ENCODE measurements around the gene VSTM2B.

Gene VSTM2B

GRCh38 chr19:29525901-29526729 is at the start of gene VSTM2B:
TSS of gene VSTM2B (plus strand) at chr19:29525994. CDS start at chr19:29526584, 590 bp downstream.
- no peak for ATAC-seq
- TF ChIP-seq POU6F1 (CRISPR knock-in tag; IDR thresholded peaks at IDR 0.05; ENCODE audit: borderline replicate concordance, low read depth), result no peak
- TF ChIP-seq GLIS3 (CRISPR knock-in tag; IDR thresholded peaks at IDR 0.05), result no peak
- TF ChIP-seq OSR1 (CRISPR knock-in tag; IDR thresholded peaks at IDR 0.05), result no peak

DNA sequence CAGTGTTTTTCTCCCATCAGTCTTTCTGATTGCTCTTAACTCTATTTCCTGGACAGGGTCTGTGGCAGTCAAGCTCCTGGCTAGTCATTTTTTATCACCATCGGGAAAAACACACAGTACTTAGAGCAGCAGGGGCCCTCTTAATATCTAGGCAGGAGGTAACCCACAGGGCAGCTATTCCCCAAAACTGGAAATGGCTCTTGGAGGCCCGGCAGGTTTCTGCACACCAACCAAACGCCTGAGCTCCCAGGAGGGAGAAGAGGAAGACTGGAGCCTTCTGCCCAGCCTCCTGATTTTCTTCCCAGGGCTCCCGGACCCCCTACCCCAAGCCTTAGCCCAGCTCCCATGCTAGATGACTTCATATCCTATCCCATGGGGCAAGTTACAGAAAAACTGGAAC is 49.3 kb upstream of the VSTM2B start:
- TF ChIP-seq BACH2 (CRISPR knock-in tag; IDR thresholded peaks at IDR 0.05; ENCODE audit: borderline replicate concordance) (no peak), POU6F1 (CRISPR knock-in tag; IDR thresholded peaks at IDR 0.05; ENCODE audit: borderline replicate concordance, low read depth) (no peak), ZNF70 (CRISPR knock-in tag; IDR thresholded peaks at IDR 0.05) (no peak), ISL1 (CRISPR knock-in tag; IDR thresholded peaks at IDR 0.05) (no peak), ARNTL (CRISPR knock-in tag; IDR thresholded peaks at IDR 0.05; ENCODE audit: borderline replicate concordance, low read depth) (no peak), TOX (CRISPR knock-in tag; IDR thresholded peaks at IDR 0.05; ENCODE audit: borderline replicate concordance) (no peak), PATZ1 (CRISPR knock-in tag; IDR thresholded peaks at IDR 0.05; ENCODE audit: borderline replicate concordance) (no peak), ZC3H10 (CRISPR knock-in tag; IDR thresholded peaks at IDR 0.05) (no peak), PPARA (CRISPR knock-in tag; IDR thresholded peaks at IDR 0.05; ENCODE audit: borderline replicate concordance) (no peak), ESRRG (CRISPR knock-in tag; IDR thresholded peaks at IDR 0.05) (no peak)
- TF ChIP-seq, protein P1, sequence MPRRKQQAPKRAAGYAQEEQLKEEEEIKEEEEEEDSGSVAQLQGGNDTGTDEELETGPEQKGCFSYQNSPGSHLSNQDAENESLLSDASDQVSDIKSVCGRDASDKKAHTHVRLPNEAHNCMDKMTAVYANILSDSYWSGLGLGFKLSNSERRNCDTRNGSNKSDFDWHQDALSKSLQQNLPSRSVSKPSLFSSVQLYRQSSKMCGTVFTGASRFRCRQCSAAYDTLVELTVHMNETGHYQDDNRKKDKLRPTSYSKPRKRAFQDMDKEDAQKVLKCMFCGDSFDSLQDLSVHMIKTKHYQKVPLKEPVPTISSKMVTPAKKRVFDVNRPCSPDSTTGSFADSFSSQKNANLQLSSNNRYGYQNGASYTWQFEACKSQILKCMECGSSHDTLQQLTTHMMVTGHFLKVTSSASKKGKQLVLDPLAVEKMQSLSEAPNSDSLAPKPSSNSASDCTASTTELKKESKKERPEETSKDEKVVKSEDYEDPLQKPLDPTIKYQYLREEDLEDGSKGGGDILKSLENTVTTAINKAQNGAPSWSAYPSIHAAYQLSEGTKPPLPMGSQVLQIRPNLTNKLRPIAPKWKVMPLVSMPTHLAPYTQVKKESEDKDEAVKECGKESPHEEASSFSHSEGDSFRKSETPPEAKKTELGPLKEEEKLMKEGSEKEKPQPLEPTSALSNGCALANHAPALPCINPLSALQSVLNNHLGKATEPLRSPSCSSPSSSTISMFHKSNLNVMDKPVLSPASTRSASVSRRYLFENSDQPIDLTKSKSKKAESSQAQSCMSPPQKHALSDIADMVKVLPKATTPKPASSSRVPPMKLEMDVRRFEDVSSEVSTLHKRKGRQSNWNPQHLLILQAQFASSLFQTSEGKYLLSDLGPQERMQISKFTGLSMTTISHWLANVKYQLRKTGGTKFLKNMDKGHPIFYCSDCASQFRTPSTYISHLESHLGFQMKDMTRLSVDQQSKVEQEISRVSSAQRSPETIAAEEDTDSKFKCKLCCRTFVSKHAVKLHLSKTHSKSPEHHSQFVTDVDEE (CRISPR knock-in tag; IDR thresholded peaks at IDR 0.05), result no peak
- no peak for ATAC-seq

- ATAC-seq, result no peak
- TF ChIP-seq ARNTL (CRISPR knock-in tag; IDR thresholded peaks at IDR 0.05; ENCODE audit: borderline replicate concordance, low read depth) (no peak), BACH2 (CRISPR knock-in tag; IDR thresholded peaks at IDR 0.05; ENCODE audit: borderline replicate concordance) (no peak), POU6F1 (CRISPR knock-in tag; IDR thresholded peaks at IDR 0.05; ENCODE audit: borderline replicate concordance, low read depth) (no peak), OSR1 (CRISPR knock-in tag; IDR thresholded peaks at IDR 0.05) (no peak), CSRNP3 (CRISPR knock-in tag; IDR thresholded peaks at IDR 0.05) (no peak), SNAI2 (CRISPR knock-in tag; IDR thresholded peaks at IDR 0.05) (no peak)
- TF ChIP-seq, protein P2, sequence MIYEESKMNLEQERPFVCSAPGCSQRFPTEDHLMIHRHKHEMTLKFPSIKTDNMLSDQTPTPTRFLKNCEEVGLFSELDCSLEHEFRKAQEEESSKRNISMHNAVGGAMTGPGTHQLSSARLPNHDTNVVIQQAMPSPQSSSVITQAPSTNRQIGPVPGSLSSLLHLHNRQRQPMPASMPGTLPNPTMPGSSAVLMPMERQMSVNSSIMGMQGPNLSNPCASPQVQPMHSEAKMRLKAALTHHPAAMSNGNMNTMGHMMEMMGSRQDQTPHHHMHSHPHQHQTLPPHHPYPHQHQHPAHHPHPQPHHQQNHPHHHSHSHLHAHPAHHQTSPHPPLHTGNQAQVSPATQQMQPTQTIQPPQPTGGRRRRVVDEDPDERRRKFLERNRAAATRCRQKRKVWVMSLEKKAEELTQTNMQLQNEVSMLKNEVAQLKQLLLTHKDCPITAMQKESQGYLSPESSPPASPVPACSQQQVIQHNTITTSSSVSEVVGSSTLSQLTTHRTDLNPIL (CRISPR knock-in tag; IDR thresholded peaks at IDR 0.05; ENCODE audit: low read depth), result no peak
- TF ChIP-seq, protein P1 (CRISPR knock-in tag; IDR thresholded peaks at IDR 0.05), result no peak
Measured at GRCh38 chr19:29477831-29478577, 47.8 kb upstream of the VSTM2B start.

Measured in SK-N-SH treated with all-trans-retinoic acid at 6 μM for 48 hours (cell line).